ENCODE results near the gene MXD4. TPM values are rescaled to one million over a fixed set of nuclear protein-coding genes. Genes with fewer than 3 reads are reported as not detected.

The MXD4 gene
- total RNA-seq, 1 experiment from 2014 or later: 22.0 TPM

DNA sequence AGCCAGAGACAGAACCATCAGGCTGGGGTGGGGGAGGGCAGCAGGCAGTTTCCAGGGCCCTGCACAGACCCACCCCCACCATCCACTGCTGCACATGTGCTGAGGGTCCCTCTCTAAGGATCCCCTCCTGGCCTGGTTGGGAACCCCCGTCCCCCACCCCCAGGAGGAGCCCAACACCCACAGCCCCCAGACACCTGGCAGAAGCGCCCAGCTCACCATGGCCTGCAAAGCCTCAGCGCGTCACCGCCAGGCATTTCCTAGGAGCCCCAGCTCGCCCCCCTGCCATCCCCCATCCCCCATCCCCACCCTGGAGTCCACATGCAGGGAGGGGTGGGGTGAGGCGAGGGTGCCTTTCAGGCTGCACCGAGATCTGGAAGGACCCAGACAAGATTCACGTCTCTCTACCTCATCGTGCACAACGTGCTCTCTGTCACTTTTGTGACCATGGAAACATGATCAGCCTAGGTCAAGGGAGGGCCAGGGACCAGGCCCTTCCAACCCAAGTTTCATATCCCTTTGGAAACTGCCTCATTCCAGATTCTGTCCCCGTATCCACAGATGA lies 9.3 kb downstream of the MXD4 start:
- Histone ChIP-seq H4K20me1 (ENCODE audit: insufficient read depth) (no peaks in the 10 kb centered on the region), H3K9me2 (ENCODE audit: insufficient read depth) (no peaks in the 10 kb centered on the region), H3K9ac (ENCODE audit: low read length) (no peak overlapping the region), H3K4me3 (replicated peaks in 1 of 2; ENCODE audit: low read depth in 1 of 2, low read length in 2 of 2) (no peak overlapping the region), H3K27me3 (ENCODE audit: insufficient read depth, low read length) (no peaks in the 10 kb centered on the region), H3K36me3 (ENCODE audit: control insufficient read depth in 1 of 2, insufficient read depth in 2 of 2, low read length in 2 of 2) (no peaks in the 10 kb centered on the region), H3K27ac (ENCODE audit: low read depth, low read length) (no peak overlapping the region), H3K79me2 (ENCODE audit: insufficient read depth, low read length) (no peaks in the 10 kb centered on the region), H3K4me1 (ENCODE audit: control insufficient read depth in 1 of 2, insufficient read depth in 2 of 2, low read length in 2 of 2) (no peaks in the 10 kb centered on the region), H2AFZ (ENCODE audit: low read depth, low read length, poor library complexity, severe bottlenecking) (no peak overlapping the region), H3K4me2 (ENCODE audit: low read length) (no peak overlapping the region), H3K9me3 (ENCODE audit: control insufficient read depth in 1 of 2, insufficient read depth in 1 of 2, low read depth in 1 of 2, low read length in 2 of 2) (no peaks in the 10 kb centered on the region)
- BruUV-seq (replicated peaks): no TSS peak
- no peak for DNase-seq (ENCODE audit: low read depth, low spot score)
- ChIA-PET RAD21 (ENCODE audit: low non-redundant PET in 1 of 2, low total read pairs in 2 of 2, uncharacterized antibody in 2 of 2, unreplicated experiment in 2 of 2) (no interaction called here), POLR2A (no interaction called here), CTCF (no interaction called here)
- TF ChIP-seq EGR1 (IDR thresholded peaks at IDR 0.05; ENCODE audit: low read depth) (no peak), SP1 (IDR thresholded peaks at IDR 0.05; ENCODE audit: low read depth) (no peak), FOSL1 (IDR thresholded peaks at IDR 0.05; ENCODE audit: low read depth) (no peak), TCF7L2 (IDR thresholded peaks at IDR 0.05; ENCODE audit: borderline replicate concordance, extremely low read depth, insufficient read depth, insufficient read length) (no peak), ZBTB33 (IDR thresholded peaks at IDR 0.05; ENCODE audit: extremely low read depth, insufficient replicate concordance, low read length) (no peak)
- ATAC-seq: no peak
- intact Hi-C loops (cut with micrococcal nuclease): no loop called here

DNA sequence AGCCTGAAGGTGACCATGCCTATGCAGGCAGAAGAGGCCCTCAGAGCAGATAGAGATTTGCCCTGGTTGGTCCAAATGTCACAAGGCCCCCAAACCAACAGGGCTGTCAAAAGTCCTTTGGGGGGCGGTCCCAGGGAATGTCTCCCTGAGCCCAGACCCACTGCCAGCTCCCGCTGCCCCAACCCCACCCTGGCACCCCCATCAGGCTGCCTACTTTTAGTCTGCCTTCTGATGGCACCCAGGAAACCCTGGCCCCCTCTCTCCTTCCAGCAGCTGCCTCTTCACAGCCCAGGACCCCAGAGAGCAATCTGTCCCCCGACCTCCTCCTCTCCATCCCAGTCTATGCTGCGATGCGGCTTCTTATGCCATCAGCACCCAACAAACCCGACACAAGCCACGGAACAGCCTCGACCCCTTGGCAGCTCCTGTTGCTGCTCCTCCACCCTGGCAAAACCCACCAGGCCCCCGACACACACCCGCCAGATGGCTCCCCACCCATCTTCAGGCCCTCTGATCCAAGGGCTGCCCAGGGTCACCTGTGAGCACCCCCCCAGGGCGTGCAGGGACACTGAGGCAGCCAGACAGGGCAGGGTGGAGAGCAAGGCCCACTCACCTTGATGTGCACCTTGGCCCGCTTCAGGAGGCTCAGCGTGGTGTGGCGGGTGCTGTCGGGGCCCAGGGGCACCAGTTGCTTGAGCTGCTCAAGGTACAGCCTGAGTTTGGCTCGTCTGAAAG lies 9.9 kb downstream of the MXD4 start:
- no peak overlapping the region for H3K27ac ChIP-seq (ENCODE audit: low read depth, low read length)
- H3K9ac ChIP-seq (ENCODE audit: low read length): no peak overlapping the region
- no peaks in the 10 kb centered on the region for H3K36me3 ChIP-seq (ENCODE audit: control insufficient read depth in 1 of 2, insufficient read depth in 2 of 2, low read length in 2 of 2)
- no peak overlapping the region for H3K4me2 ChIP-seq (ENCODE audit: low read length)
- POLR2A ChIA-PET: no interaction called here
- no peaks in the 10 kb centered on the region for H3K4me1 ChIP-seq (ENCODE audit: control insufficient read depth in 1 of 2, insufficient read depth in 2 of 2, low read length in 2 of 2)
- H3K9me2 ChIP-seq (ENCODE audit: insufficient read depth): no peaks in the 10 kb centered on the region
- CTCF ChIA-PET: no interaction called here
- H4K20me1 ChIP-seq (ENCODE audit: insufficient read depth): no peaks in the 10 kb centered on the region
- H3K4me3 ChIP-seq (replicated peaks in 1 of 2; ENCODE audit: low read depth in 1 of 2, low read length in 2 of 2): no peak overlapping the region
- H3K27me3 ChIP-seq (ENCODE audit: insufficient read depth, low read length): no peaks in the 10 kb centered on the region
- intact Hi-C loops (cut with micrococcal nuclease): no loop called here
- ATAC-seq (no peak), DNase-seq (ENCODE audit: low read depth, low spot score) (no peak)
- H2AFZ ChIP-seq (ENCODE audit: low read depth, low read length, poor library complexity, severe bottlenecking): no peak overlapping the region
- no TSS peak for BruUV-seq (replicated peaks)
- H3K79me2 ChIP-seq (ENCODE audit: insufficient read depth, low read length): no peaks in the 10 kb centered on the region
- RAD21 ChIA-PET (ENCODE audit: low non-redundant PET in 1 of 2, low total read pairs in 2 of 2, uncharacterized antibody in 2 of 2, unreplicated experiment in 2 of 2): no interaction called here
- no peaks in the 10 kb centered on the region for H3K9me3 ChIP-seq (ENCODE audit: control insufficient read depth in 1 of 2, insufficient read depth in 1 of 2, low read depth in 1 of 2, low read length in 2 of 2)
- TF ChIP-seq EZH2 (IDR thresholded peaks at IDR 0.05) (no peak), ELF1 (IDR thresholded peaks at IDR 0.05; ENCODE audit: borderline replicate concordance, low read depth) (no peak), SIN3A (IDR thresholded peaks at IDR 0.05; ENCODE audit: low read depth) (no peak), POLR2AphosphoS5 (IDR thresholded peaks at IDR 0.05; ENCODE audit: low read depth, low read length) (no peak), RAD21 (IDR thresholded peaks at IDR 0.05; ENCODE audit: low read depth) (no peak), SRF (IDR thresholded peaks at IDR 0.05; ENCODE audit: low read depth) (no peak), CEBPB (IDR thresholded peaks at IDR 0.05; ENCODE audit: low read depth) (no peak), JUND (IDR thresholded peaks at IDR 0.05) (no peak), SP1 (IDR thresholded peaks at IDR 0.05; ENCODE audit: low read depth) (no peak), ZFX (IDR thresholded peaks at IDR 0.05) (no peak), ZBTB33 (IDR thresholded peaks at IDR 0.05; ENCODE audit: extremely low read depth, insufficient replicate concordance, low read length) (no peak), FOSL1 (IDR thresholded peaks at IDR 0.05; ENCODE audit: low read depth) (no peak), ZNF274 (IDR thresholded peaks at IDR 0.05; ENCODE audit: low read depth, low read length) (no peak), POLR2A (IDR thresholded peaks at IDR 0.05; ENCODE audit: borderline replicate concordance, extremely low read depth, insufficient read depth, insufficient read length) (no peak), TCF7L2 (IDR thresholded peaks at IDR 0.05; ENCODE audit: borderline replicate concordance, extremely low read depth, insufficient read depth, insufficient read length) (no peak)
- TF ChIP-seq, protein P1, sequence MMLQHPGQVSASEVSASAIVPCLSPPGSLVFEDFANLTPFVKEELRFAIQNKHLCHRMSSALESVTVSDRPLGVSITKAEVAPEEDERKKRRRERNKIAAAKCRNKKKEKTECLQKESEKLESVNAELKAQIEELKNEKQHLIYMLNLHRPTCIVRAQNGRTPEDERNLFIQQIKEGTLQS (IDR thresholded peaks at IDR 0.05): no peak
